Muscle layer of duodenum (tissue), 2 donors: ENCODE data around the gene PHACTR1.

Experiments
- H3K27ac ChIP-seq: one replicate; pipeline ENCODE4 v1.7.0; 2013; ENCODE audit warnings: mild to moderate bottlenecking, low read length
- H3K27me3 ChIP-seq: one replicate; pipeline ENCODE4 v1.7.0; 2013; ENCODE audit warnings: low read depth, mild to moderate bottlenecking, control low read depth, low read length
- H3K36me3 ChIP-seq, 2 donors: one replicate each; pipeline ENCODE4 v1.7.0; 2013; ENCODE audit warnings: low read length in 2 of 2, control low read depth in 1 of 2, mild to moderate bottlenecking in 1 of 2; ENCODE audit not compliant: insufficient read depth in 2 of 2, control insufficient read depth in 1 of 2
- H3K4me1 ChIP-seq, 2 donors: one replicate each; pipeline ENCODE4 v1.7.0; 2013; ENCODE audit warnings: low read length in 2 of 2, mild to moderate bottlenecking in 2 of 2, control low read depth in 1 of 2, moderate library complexity in 1 of 2; ENCODE audit not compliant: insufficient read depth in 2 of 2, control insufficient read depth in 1 of 2
- H3K4me3 ChIP-seq, 2 donors: one replicate each; pipeline ENCODE4 v1.7.0; 2013; ENCODE audit warnings: low read length in 2 of 2, low read depth in 1 of 2, mild to moderate bottlenecking in 1 of 2
- H3K9me3 ChIP-seq, 2 donors: one replicate each; pipeline ENCODE4 v1.7.0; 2013; ENCODE audit warnings: low read length in 2 of 2, control low read depth in 1 of 2, mild to moderate bottlenecking in 1 of 2; ENCODE audit not compliant: control insufficient read depth in 1 of 2
- donor health status: healthy.

The PHACTR1 gene

DNA sequence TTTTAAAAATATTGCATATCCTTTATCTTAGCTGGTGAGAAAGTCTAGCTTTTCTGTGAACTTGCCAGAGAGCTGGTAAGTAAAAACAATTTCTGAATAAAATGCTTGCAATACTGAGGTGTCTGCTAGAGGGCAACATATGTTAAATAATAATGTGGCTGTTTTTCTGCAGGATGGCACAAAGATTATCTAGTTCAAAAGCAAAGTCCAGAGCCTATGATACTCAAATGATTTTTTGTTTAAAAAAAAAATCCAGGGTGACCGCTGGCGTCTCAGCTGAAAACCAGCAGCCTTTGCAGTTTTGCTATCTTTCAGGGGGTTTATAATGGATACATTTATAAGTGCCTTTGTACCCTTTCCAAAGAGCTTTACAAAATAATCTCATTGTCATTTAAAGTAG lies 194.9 kb downstream of the PHACTR1 start:
- H3K4me1 ChIP-seq: no peaks in the 10 kb centered on the region

DNA sequence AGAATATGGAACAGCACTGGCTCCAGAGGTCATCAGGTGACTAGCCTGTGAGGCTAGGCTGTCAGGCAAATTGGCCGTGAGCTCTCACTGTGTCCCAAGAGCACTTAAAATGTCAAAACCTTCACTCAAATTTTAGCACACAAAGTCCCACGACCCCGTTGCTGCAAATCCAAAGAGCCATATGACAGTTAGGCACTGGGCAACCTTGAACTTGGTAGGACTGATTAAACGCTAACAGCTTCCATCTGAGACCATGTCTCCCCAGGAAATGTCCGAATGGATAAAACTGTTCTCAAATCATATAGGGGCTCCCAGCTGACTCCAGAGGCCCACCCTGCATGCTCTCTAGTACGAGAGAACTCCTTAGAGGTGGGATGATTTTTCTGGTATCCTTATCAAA lies 196.6 kb downstream of the PHACTR1 start:
- H3K9me3 ChIP-seq: no peaks in the 10 kb centered on the region
- H3K4me1 ChIP-seq: no peaks in the 10 kb centered on the region
- H3K36me3 ChIP-seq: no peaks in the 10 kb centered on the region
- H3K4me3 ChIP-seq: no peak overlapping the region
- no peak overlapping the region for H3K27ac ChIP-seq
- H3K27me3 ChIP-seq: no peaks in the 10 kb centered on the region

More for the DNA sequence above, 194.9 kb downstream of the PHACTR1 start:
- no peaks in the 10 kb centered on the region for H3K36me3 ChIP-seq
- H3K27me3 ChIP-seq: no peaks in the 10 kb centered on the region
- H3K4me3 ChIP-seq: no peak overlapping the region
- H3K9me3 ChIP-seq: no peaks in the 10 kb centered on the region
- H3K27ac ChIP-seq: no peak overlapping the region

DNA sequence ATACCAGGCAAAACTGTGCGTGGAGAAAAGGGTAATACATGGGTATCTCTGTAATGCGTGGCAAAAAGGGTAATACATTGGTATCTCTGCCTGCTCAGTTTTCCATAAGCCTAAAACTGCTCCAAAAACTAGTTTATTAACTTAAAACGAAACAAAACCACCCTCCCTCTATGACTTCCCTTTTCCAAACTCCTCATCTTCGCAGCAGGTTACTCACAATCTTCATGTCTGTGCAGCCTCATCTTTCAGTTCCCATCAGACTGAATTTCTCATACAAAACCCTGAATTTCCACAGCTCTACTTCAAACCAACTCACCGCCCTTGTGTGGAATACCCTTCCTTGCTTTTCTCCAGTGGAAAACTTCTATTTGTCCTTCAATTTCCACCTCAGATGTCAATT lies 199.4 kb downstream of the PHACTR1 start:
- Histone ChIP-seq H3K27me3 (no peaks in the 10 kb centered on the region), H3K4me3 (no peak overlapping the region), H3K9me3 (no peaks in the 10 kb centered on the region), H3K4me1 (no peaks in the 10 kb centered on the region), H3K27ac (no peak overlapping the region), H3K36me3 (no peaks in the 10 kb centered on the region)

DNA sequence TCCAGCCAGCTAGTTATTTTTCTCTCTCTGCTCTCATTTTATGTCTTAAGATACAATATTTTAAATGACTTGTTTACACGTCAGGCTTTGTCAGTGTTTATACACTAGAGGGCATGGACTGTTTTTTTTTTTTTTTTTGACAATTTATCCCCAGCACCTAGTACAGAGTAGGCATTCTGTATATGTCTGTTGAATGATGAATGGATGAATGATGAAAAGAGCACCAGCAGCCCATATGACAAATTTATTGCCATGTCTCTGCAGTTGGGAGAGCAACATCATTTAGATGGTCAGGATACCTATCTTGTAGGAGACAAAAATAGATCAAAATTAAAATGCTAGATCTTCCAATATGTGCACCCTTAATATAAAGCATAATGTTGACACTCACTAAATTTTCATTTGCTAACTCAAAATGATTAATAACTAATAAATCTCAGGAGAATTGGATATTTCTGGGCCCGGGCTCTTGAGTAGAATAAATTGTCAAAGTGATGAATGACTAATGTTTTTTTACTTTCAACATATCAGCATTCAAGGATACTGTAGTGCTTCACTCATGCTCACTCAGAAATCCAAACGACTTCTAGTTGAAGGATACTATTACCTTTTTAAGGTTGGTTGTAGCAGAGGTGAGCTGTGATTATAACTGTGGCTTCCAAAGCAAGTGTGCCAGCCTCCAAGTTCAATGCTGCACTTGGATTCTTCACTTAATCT lies 200.0 kb downstream of the PHACTR1 start:
- Histone ChIP-seq H3K27me3 (no peaks in the 10 kb centered on the region), H3K27ac (no peak overlapping the region), H3K9me3 (no peaks in the 10 kb centered on the region), H3K4me3 (no peak overlapping the region), H3K36me3 (no peaks in the 10 kb centered on the region), H3K4me1 (no peaks in the 10 kb centered on the region)

DNA sequence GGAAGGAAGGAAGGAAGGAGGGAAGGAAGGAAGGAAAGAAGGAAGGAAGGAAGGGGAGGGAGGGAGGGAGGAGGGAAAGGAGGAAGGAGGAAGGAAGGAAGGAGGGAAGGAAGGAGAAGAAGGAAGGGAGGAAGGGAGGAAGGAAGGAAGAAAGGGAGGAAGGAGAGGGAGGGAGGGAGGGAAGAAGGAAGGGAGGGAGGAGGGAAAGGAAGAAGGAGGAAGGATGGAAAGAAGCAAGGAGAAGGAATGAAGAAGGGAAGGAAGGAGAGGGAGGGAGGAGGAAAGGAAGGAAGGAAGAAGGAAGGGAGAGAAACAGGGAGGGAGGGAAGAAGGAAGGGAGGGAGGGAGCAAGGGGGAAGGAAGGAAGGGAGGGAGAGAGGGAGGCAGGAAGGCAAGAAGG lies 204.9 kb downstream of the PHACTR1 start:
- Histone ChIP-seq H3K4me3 (no peak overlapping the region), H3K27me3 (no peaks in the 10 kb centered on the region), H3K36me3 (no peaks in the 10 kb centered on the region), H3K4me1 (no peaks in the 10 kb centered on the region), H3K9me3 (no peaks in the 10 kb centered on the region), H3K27ac (no peak overlapping the region)

GRCh38 chr6:12923644-12924235 lies 207.2 kb downstream of the PHACTR1 start:
- Histone ChIP-seq H3K4me3 (no peak overlapping the region), H3K36me3 (no peaks in the 10 kb centered on the region), H3K9me3 (no peaks in the 10 kb centered on the region), H3K27me3 (no peaks in the 10 kb centered on the region), H3K27ac (no peak overlapping the region), H3K4me1 (no peaks in the 10 kb centered on the region)

GRCh38 chr6:12924911-12925310 lies 208.3 kb downstream of the PHACTR1 start:
- H3K27me3 ChIP-seq: no peaks in the 10 kb centered on the region
- H3K4me1 ChIP-seq: no peaks in the 10 kb centered on the region
- H3K27ac ChIP-seq: no peak overlapping the region
- no peaks in the 10 kb centered on the region for H3K36me3 ChIP-seq
- H3K4me3 ChIP-seq: no peak overlapping the region
- no peaks in the 10 kb centered on the region for H3K9me3 ChIP-seq

GRCh38 chr6:12927746-12928145 lies 211.2 kb downstream of the PHACTR1 start:
- H3K27me3 ChIP-seq: no peaks in the 10 kb centered on the region
- H3K4me1 ChIP-seq: no peaks in the 10 kb centered on the region
- H3K4me3 ChIP-seq: no peak overlapping the region
- no peaks in the 10 kb centered on the region for H3K9me3 ChIP-seq
- no peaks in the 10 kb centered on the region for H3K36me3 ChIP-seq
- no peak overlapping the region for H3K27ac ChIP-seq

DNA sequence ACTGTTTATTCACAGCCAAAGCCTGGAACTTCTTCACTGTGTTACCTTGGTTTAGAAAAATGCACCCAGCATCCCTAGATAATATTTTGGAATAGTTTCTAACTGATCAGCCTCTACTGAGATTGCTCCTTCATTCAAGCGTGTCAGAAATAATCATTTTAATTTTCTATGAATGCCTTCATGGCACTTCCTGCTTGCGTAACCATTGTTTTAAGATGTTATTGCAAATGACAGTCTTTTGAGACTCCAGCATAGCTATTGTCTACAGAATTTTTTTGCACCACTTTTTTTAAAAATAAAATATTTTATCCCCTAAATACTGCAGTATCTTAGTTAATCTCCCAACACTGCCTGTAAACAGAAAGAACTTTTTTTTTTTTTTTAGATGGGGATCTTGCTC lies 213.1 kb downstream of the PHACTR1 start:
- H3K36me3 ChIP-seq: no peaks in the 10 kb centered on the region
- H3K9me3 ChIP-seq: no peaks in the 10 kb centered on the region
- no peak overlapping the region for H3K4me3 ChIP-seq
- no peaks in the 10 kb centered on the region for H3K27me3 ChIP-seq
- H3K4me1 ChIP-seq: no peaks in the 10 kb centered on the region
- no peak overlapping the region for H3K27ac ChIP-seq

- no peaks in the 10 kb centered on the region for H3K4me1 ChIP-seq
- H3K4me3 ChIP-seq: no peak overlapping the region
- H3K36me3 ChIP-seq: no peaks in the 10 kb centered on the region
- no peaks in the 10 kb centered on the region for H3K9me3 ChIP-seq
- no peaks in the 10 kb centered on the region for H3K27me3 ChIP-seq
- H3K27ac ChIP-seq: no peak overlapping the region
These were observed 215.1 kb downstream of the PHACTR1 start for GRCh38 chr6:12931639-12932038.

- H3K4me1 ChIP-seq: no peaks in the 10 kb centered on the region
These were observed 219.1 kb downstream of the PHACTR1 start for GRCh38 chr6:12935637-12936036.

GRCh38 chr6:12937971-12938370 lies 221.4 kb downstream of the PHACTR1 start:
- H3K27me3 ChIP-seq: no peaks in the 10 kb centered on the region
- H3K9me3 ChIP-seq: no peaks in the 10 kb centered on the region
- no peak overlapping the region for H3K27ac ChIP-seq
- no peaks in the 10 kb centered on the region for H3K4me1 ChIP-seq
- no peak overlapping the region for H3K4me3 ChIP-seq
- H3K36me3 ChIP-seq: no peaks in the 10 kb centered on the region

More at GRCh38 chr6:12935637-12936036, 219.1 kb downstream of the PHACTR1 start:
- Histone ChIP-seq H3K4me3 (no peak overlapping the region), H3K36me3 (no peaks in the 10 kb centered on the region), H3K27me3 (no peaks in the 10 kb centered on the region), H3K27ac (no peak overlapping the region), H3K9me3 (no peaks in the 10 kb centered on the region)
